ENCODE results near the gene HS6ST3.

Gene HS6ST3

GRCh38 chr13:96532804-96533203 is 442.9 kb downstream of the HS6ST3 start:
- DNase-seq (ENCODE audit: low read depth in 2 of 3, low spot score in 2 of 3) = no peak

- DNase-seq (ENCODE audit: low read depth in 2 of 3, low spot score in 2 of 3) = no peak
Observed at GRCh38 chr13:96533408-96533807, 443.5 kb downstream of the HS6ST3 start.

GRCh38 chr13:96539791-96540190 is 449.9 kb downstream of the HS6ST3 start:
- DNase-seq (ENCODE audit: low read depth in 2 of 3, low spot score in 2 of 3) = no peak

GRCh38 chr13:96540670-96541069 is 450.8 kb downstream of the HS6ST3 start:
- no peak for DNase-seq (ENCODE audit: low read depth in 2 of 3, low spot score in 2 of 3)

- no peak for DNase-seq (ENCODE audit: low read depth in 2 of 3, low spot score in 2 of 3)
Observed at GRCh38 chr13:96542986-96543385, 453.1 kb downstream of the HS6ST3 start.

GRCh38 chr13:96544957-96545356 is 455.1 kb downstream of the HS6ST3 start:
- no peak for DNase-seq (ENCODE audit: low read depth in 2 of 3, low spot score in 2 of 3)

GRCh38 chr13:96546463-96546862 is 456.6 kb downstream of the HS6ST3 start:
- no peak for DNase-seq (ENCODE audit: low read depth in 2 of 3, low spot score in 2 of 3)

- no peak for DNase-seq (ENCODE audit: low read depth in 2 of 3, low spot score in 2 of 3)
Observed at GRCh38 chr13:96551546-96551945, 461.6 kb downstream of the HS6ST3 start.

GRCh38 chr13:96552559-96552958 is 462.7 kb downstream of the HS6ST3 start:
- no peak for DNase-seq (ENCODE audit: low read depth in 2 of 3, low spot score in 2 of 3)

- no peak for DNase-seq (ENCODE audit: low read depth in 2 of 3, low spot score in 2 of 3)
Observed at GRCh38 chr13:96553796-96554195, 463.9 kb downstream of the HS6ST3 start.

GRCh38 chr13:96573563-96573962 is 483.7 kb downstream of the HS6ST3 start:
- no peak for DNase-seq (ENCODE audit: low read depth in 2 of 3, low spot score in 2 of 3)

GRCh38 chr13:96575423-96576320 is 485.8 kb downstream of the HS6ST3 start:
- DNase-seq (ENCODE audit: low read depth in 2 of 3, low spot score in 2 of 3) = no peak

- DNase-seq (ENCODE audit: low read depth in 2 of 3, low spot score in 2 of 3) = no peak
Observed at GRCh38 chr13:96581741-96582140, 491.8 kb downstream of the HS6ST3 start.

- no peak for DNase-seq (ENCODE audit: low read depth in 2 of 3, low spot score in 2 of 3)
Observed at GRCh38 chr13:96615252-96615651, 525.3 kb downstream of the HS6ST3 start.

GRCh38 chr13:96617528-96617927 is 527.6 kb downstream of the HS6ST3 start:
- no peak for DNase-seq (ENCODE audit: low read depth in 2 of 3, low spot score in 2 of 3)

- DNase-seq (ENCODE audit: low read depth in 2 of 3, low spot score in 2 of 3) = no peak
Observed at GRCh38 chr13:96621634-96622183, 531.8 kb downstream of the HS6ST3 start.

GRCh38 chr13:96629331-96629730 is 539.4 kb downstream of the HS6ST3 start:
- no peak for DNase-seq (ENCODE audit: low read depth in 2 of 3, low spot score in 2 of 3)

GRCh38 chr13:96632536-96633320 is 542.8 kb downstream of the HS6ST3 start:
- no peak for DNase-seq (ENCODE audit: low read depth in 2 of 3, low spot score in 2 of 3)

GRCh38 chr13:96636001-96636709 is 546.2 kb downstream of the HS6ST3 start:
- no peak for DNase-seq (ENCODE audit: low read depth in 2 of 3, low spot score in 2 of 3)

- no peak for DNase-seq (ENCODE audit: low read depth in 2 of 3, low spot score in 2 of 3)
Observed at GRCh38 chr13:96637039-96637438, 547.1 kb downstream of the HS6ST3 start.

- no peak for DNase-seq (ENCODE audit: low read depth in 2 of 3, low spot score in 2 of 3)
Observed at GRCh38 chr13:96646101-96646500, 556.2 kb downstream of the HS6ST3 start.

All from activated CD8-positive, alpha-beta memory T cell treated with anti-CD3 and anti-CD28 coated beads for 48 hours (primary cell).